ENCODE data around the gene MAP2K1.

Gene MAP2K1

DNA sequence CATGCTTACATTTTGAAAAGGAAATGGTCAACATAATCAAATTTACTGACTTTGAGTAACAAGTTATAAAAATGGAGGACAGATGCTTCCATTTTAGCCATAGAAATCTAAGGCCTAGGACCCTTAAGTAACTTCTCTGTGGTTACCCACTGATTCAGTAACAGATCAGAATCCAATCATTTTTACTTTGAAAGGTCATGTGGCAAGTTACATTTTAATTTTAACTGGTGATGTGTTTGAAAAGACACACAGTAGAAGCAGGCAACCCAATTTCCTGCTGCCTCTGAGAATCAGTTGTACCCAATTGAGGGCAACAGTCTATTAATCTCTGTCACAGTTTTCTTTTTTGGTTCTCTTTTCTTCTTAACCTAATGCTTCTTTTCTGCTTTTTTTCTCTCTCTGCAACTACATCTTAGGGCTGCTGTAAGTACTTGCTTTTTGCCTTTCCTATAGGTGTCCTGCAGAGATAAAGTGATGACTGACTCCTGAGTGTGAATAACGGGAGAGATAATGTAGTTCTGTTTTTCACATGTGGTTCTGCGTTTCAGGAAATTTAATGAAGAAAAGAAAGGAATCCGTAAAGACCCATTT lies 121.7 kb downstream of the MAP2K1 start:
- DNase-seq, result peak; percentile 23

DNA sequence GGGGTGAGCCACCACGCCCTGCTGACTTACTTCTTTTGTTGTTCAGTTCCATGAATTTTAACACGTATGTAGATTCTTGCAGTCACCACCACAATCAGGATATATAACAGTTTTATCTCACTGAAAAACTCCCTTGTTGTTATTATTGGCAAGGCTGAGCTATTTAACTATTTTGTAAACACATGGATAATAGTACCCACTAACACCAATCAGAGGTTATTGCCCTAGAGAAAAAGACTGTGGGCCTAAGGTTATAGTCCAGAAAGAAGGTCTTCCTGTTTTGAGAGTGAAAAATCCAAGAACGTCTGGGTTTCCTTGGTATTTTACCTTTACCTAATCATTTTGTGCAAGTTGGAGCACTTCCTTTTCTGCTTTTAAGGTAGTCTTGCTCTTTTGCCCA lies 127.9 kb downstream of the MAP2K1 start:
- DNase-seq, result no peak

DNA sequence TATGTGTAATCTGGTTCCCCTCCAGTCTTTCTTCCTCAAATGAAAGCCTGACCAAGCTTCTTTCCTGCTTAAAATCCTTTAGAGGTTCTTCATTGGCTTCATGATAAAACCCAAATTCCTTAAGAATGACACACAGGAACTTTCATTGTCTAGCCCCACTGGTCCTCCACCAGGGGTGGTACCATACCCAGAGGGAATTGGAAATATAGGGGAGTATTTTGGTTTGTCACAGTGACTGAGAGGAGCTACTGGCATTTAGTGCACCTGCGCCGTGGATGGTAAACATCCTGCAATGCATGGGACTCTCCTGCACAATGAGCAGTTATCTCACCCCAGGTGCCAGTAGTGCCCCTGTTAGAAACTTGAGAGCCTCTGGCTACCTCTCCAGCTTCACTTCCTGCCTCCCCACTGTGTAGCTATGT lies 129.2 kb downstream of the MAP2K1 start:
- no peak for DNase-seq

DNA sequence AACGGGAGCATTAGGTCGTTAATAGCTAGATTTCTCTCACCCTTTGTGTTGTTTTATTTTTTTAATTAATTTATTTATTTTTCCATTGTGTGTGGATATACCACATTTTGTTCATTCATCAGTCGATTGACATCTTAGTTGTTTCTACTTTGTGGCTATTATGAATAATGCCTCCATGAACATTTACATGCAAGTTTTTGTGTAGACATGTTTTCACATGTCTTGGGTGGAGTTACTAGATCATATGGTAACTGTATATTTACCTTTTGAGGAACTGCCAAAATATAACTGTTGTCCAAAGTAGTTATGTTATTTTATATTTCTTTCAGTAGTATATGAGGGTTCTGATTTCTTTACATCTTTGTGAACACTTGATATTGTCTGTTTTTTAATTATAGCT lies 137.2 kb downstream of the MAP2K1 start:
- DNase-seq, result no peak

DNA sequence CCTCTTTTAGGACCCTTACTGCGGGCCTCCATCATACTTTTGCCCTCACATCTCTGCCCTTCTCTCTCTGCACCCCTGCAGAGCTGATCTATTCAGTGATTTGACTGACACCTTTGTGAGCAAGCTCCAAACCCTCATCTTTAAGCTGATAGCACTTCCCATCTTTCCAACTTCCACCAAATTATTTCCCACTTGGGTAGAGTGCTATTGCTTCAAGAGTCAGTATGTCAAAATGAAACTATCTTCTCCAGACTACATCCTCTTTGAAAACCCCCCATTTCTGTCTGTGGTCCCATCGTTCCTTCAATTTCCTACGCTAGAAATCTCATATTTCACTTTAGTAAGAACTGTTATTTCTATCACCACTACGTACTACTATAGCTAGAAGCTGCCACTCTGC lies 138.1 kb downstream of the MAP2K1 start:
- peak; percentile 53 for DNase-seq

DNA sequence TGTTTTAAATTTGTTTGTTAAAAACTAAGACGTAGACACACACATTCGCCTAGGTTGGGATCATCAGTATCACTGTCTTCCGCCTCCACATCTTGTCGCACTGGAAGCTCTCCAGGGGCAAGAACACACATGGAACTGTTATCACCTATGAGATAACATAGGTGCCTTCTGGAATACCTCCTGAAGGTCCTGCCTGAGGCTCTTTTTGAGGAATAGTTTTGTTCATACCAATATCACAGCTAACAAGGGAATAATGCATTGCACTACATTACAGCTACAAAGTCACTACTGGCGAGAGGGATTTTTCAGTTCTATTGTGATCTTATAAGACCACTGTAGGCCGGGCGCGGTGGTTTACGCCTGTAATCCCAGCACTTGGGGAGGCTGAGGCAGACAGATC lies 148.3 kb downstream of the MAP2K1 start:
- no peak for DNase-seq

Measured in MV-4-11 (cell line).